Endothelial cell of umbilical vein (primary cell): ENCODE results near the gene CTIF. TPM values are rescaled to one million over a fixed set of nuclear protein-coding genes. Genes with fewer than 3 reads are reported as not detected.

Source experiments
- BruUV-seq: library from RNA; stranded (reverse); fragments of 400-500 nt; replicated peaks from 2 replicates; lab custom pipeline; 2021; lab: Mats Ljungman, UMichigan
- CTCF ChIA-PET: fragments of 300-600, 350-600 bp; sonication (Branson Sonifier 250); formaldehyde crosslinking; loops from one replicate; lab custom pipeline; 2021; ENCODE audit warnings: antibody characterized with exemption, inconsistent platforms; lab: Charles Lee
- POLR2A ChIA-PET: fragments of 300-600, 350-600 bp; sonication (Branson Sonifier 250); formaldehyde crosslinking; loops from one replicate; lab custom pipeline; 2021; ENCODE audit warnings: antibody characterized with exemption, inconsistent platforms; lab: Charles Lee
- DNase-seq: peaks from one replicate; pipeline ENCODE4 v3.0.0-alpha.2; 2011; ENCODE audit warnings: low read depth, low spot score
- FAIRE-seq: peaks from 2 replicates; lab custom pipeline; 2011; peaks lifted over from hg19 to GRCh38; lab: Jason Lieb, UNC
- H2AFZ ChIP-seq: 2 replicates; pipeline ENCODE4 v1.6.0; 2012; ENCODE audit warnings: low read depth, low read length, control low read depth, inconsistent platforms
- H3K27ac ChIP-seq: 2 replicates; pipeline ENCODE4 v1.5.1; 2011; ENCODE audit warnings: low read depth, mild to moderate bottlenecking, control low read depth, low read length, moderate library complexity; ENCODE audit not compliant: insufficient read depth
- H3K27me3 ChIP-seq, 2 experiments: 2 replicates each; pipeline versions ENCODE4 v1.6.0 to v1.6.1; 2011; ENCODE audit warnings: low read length in 2 of 2, mixed read lengths in 1 of 2; ENCODE audit not compliant: control insufficient read depth in 2 of 2, insufficient read depth in 2 of 2
- H3K36me3 ChIP-seq, 2 experiments: 2 replicates in 1 of 2; 3 replicates in 1 of 2; pipeline ENCODE4 v1.5.1; 2011; ENCODE audit warnings: low read length in 2 of 2, mild to moderate bottlenecking in 1 of 2, moderate library complexity in 1 of 2; ENCODE audit not compliant: control insufficient read depth in 2 of 2, insufficient read depth in 2 of 2; ENCODE audit errors: extremely low read depth in 1 of 2
- H3K4me1 ChIP-seq: 3 replicates; pipeline ENCODE4 v1.5.1; 2011; ENCODE audit warnings: mild to moderate bottlenecking, low read length; ENCODE audit not compliant: control insufficient read depth, insufficient read depth; ENCODE audit errors: extremely low read depth
- H3K4me2 ChIP-seq: 2 replicates; pipeline ENCODE4 v1.6.1; 2011; ENCODE audit warnings: low read length, control low read depth, mixed read lengths; ENCODE audit not compliant: insufficient read depth
- H3K4me3 ChIP-seq, 3 experiments: fragments of 200-600 bp in 1 of 3; sonication (generic), shearing (Covaris generic) in 1 of 3; replicated peaks in 1 of 3; 2 replicates each; pipeline ENCODE4 v1.5.1; 2011 to 2016; ENCODE audit warnings: control low read depth in 3 of 3, low read length in 3 of 3, mild to moderate bottlenecking in 2 of 3, inconsistent platforms in 1 of 3, low read depth in 1 of 3, moderate library complexity in 1 of 3; ENCODE audit not compliant: insufficient read depth in 1 of 3
- H3K79me2 ChIP-seq: 2 replicates; pipeline ENCODE4 v1.6.0; 2012; ENCODE audit warnings: low read length, inconsistent platforms; ENCODE audit not compliant: control insufficient read depth, insufficient read depth
- H3K9ac ChIP-seq: replicated peaks from 2 replicates; pipeline ENCODE3; 2011; ENCODE audit warnings: low read length, control low read depth; ENCODE audit not compliant: insufficient read depth; ENCODE audit errors: extremely low read depth
- H3K9me1 ChIP-seq: replicated peaks from 3 replicates; pipeline ENCODE4 v1.6.0; 2011; ENCODE audit warnings: mild to moderate bottlenecking, low read length; ENCODE audit not compliant: control insufficient read depth, insufficient read depth; ENCODE audit errors: extremely low read depth
- H3K9me3 ChIP-seq: replicated peaks from 2 replicates; pipeline ENCODE4 v1.5.1; 2012; ENCODE audit warnings: low read length, inconsistent platforms; ENCODE audit not compliant: control insufficient read depth, insufficient read depth
- H4K20me1 ChIP-seq: replicated peaks from 2 replicates; pipeline ENCODE3; 2011; ENCODE audit warnings: mild to moderate bottlenecking, low read length; ENCODE audit not compliant: control insufficient read depth, insufficient read depth; ENCODE audit errors: extremely low read depth
- EZH2 ChIP-seq: IDR thresholded peaks from 2 replicates; pipeline ENCODE4 v1.6.1; 2012; ENCODE audit warnings: borderline replicate concordance, low read depth, mild to moderate bottlenecking, moderate library complexity, low read length, inconsistent platforms; ENCODE audit not compliant: severe bottlenecking
- FOS ChIP-seq: IDR thresholded peaks from 2 replicates; pipeline ENCODE4 v1.6.1; 2011; ENCODE audit warnings: mild to moderate bottlenecking, low read length, moderate library complexity, borderline replicate concordance; ENCODE audit not compliant: insufficient read depth
- GATA2 ChIP-seq: IDR thresholded peaks from 2 replicates; pipeline ENCODE4 v1.7.0; 2011; ENCODE audit warnings: low read depth, mild to moderate bottlenecking, moderate library complexity, mixed read lengths, low read length; ENCODE audit not compliant: insufficient read length, insufficient read depth
- JUN ChIP-seq: IDR thresholded peaks from 2 replicates; pipeline ENCODE4 v1.6.1; 2011; ENCODE audit warnings: borderline replicate concordance, low read depth; ENCODE audit not compliant: insufficient read length, insufficient read depth
- MYC ChIP-seq: IDR thresholded peaks from one replicate; pipeline ENCODE4 v1.6.1; 2011; ENCODE audit warnings: mild to moderate bottlenecking, low read depth, low read length
- POLR2A ChIP-seq: IDR thresholded peaks from 2 replicates; pipeline ENCODE4 v1.6.1; 2012; ENCODE audit warnings: low read depth, mild to moderate bottlenecking, control low read depth, low read length
- POLR2AphosphoS5 ChIP-seq: IDR thresholded peaks from 2 replicates; pipeline ENCODE4 v1.6.1; 2012; ENCODE audit warnings: low read depth, mild to moderate bottlenecking, control low read depth, low read length, moderate library complexity; ENCODE audit not compliant: insufficient read depth
- dilution Hi-C: fragments of 300-500 bp; cut with MboI; formaldehyde crosslinking; loops from one replicate; pipeline ENCODE4 v1.15.0; 2019; ENCODE audit warnings: low sequenced_read_pairs; ENCODE audit not compliant: extremely low pct_ligation_motif_present
- intact Hi-C: fragments of 100-400 bp; cut with micrococcal nuclease; formaldehyde crosslinking; loops from one replicate; pipeline ENCODE4 v1.10.0; 2022
- polyA plus RNA-seq, 4 experiments: library from polyadenylated mRNA; depleted of rRNA in 3 of 4; stranded (reverse) in 3 of 4; unstranded in 1 of 4; fragments of >200 nt; gene quantifications; 2 replicates each; pipeline versions ENCODE4 v1.2.1 to v1.2.3, GENCODE V29; 2011 to 2012; ENCODE audit warnings: missing spikeins in 1 of 4
- total RNA-seq: library from RNA; stranded (reverse); gene quantifications from 2 replicates; pipeline ENCODE4 v1.2.3, GENCODE V29; 2021
- TF ChIP-seq, protein P1 (sequence below): IDR thresholded peaks from 2 replicates; pipeline ENCODE4 v1.6.1; 2011; ENCODE audit not compliant: insufficient read depth, insufficient read length
- TF ChIP-seq, protein P2 (sequence below), 2 donors: IDR thresholded peaks; 1 replicate in 1 of 2; 2 replicates in 1 of 2; pipeline ENCODE4 v1.5.1; 2011; ENCODE audit warnings: low read length in 2 of 2, mild to moderate bottlenecking in 2 of 2, moderate library complexity in 2 of 2, control low read depth in 1 of 2, inconsistent platforms in 1 of 2, low read depth in 1 of 2; ENCODE audit not compliant: insufficient read depth in 1 of 2; ENCODE audit errors: extremely low read depth in 1 of 2

Gene CTIF
- total and polyA plus RNA-seq, 2 donors (not counting 3 experiments of a cell fraction or from before 2014, with no cell fraction given): 20.9 to 57.7 TPM

GRCh38 chr18:48594471-48595094, 55.8 kb downstream of the CTIF start:
- Histone ChIP-seq H3K79me2 (no peaks in the 10 kb centered on the region), H3K9me3 (no peaks in the 10 kb centered on the region), H3K4me3 (no peak overlapping the region), H2AFZ (no peak overlapping the region), H3K9me1 (no peaks in the 10 kb centered on the region), H3K36me3 (no peaks in the 10 kb centered on the region), H3K27ac (no peak overlapping the region), H3K4me2 (no peak overlapping the region), H4K20me1 (no peaks in the 10 kb centered on the region), H3K27me3 (no peaks in the 10 kb centered on the region), H3K4me1 (no peaks in the 10 kb centered on the region), H3K9ac (no peak overlapping the region)
- BruUV-seq: no TSS peak
- no peak for TF ChIP-seq POLR2AphosphoS5
- TF ChIP-seq GATA2: no peak
- no peak for TF ChIP-seq POLR2A
- no peak for TF ChIP-seq FOS
- TF ChIP-seq, protein P1, sequence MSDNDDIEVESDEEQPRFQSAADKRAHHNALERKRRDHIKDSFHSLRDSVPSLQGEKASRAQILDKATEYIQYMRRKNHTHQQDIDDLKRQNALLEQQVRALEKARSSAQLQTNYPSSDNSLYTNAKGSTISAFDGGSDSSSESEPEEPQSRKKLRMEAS: no peak
- TF ChIP-seq EZH2: no peak
- TF ChIP-seq MYC: no peak
- no peak for TF ChIP-seq JUN
- TF ChIP-seq, protein P2, sequence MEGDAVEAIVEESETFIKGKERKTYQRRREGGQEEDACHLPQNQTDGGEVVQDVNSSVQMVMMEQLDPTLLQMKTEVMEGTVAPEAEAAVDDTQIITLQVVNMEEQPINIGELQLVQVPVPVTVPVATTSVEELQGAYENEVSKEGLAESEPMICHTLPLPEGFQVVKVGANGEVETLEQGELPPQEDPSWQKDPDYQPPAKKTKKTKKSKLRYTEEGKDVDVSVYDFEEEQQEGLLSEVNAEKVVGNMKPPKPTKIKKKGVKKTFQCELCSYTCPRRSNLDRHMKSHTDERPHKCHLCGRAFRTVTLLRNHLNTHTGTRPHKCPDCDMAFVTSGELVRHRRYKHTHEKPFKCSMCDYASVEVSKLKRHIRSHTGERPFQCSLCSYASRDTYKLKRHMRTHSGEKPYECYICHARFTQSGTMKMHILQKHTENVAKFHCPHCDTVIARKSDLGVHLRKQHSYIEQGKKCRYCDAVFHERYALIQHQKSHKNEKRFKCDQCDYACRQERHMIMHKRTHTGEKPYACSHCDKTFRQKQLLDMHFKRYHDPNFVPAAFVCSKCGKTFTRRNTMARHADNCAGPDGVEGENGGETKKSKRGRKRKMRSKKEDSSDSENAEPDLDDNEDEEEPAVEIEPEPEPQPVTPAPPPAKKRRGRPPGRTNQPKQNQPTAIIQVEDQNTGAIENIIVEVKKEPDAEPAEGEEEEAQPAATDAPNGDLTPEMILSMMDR (IDR thresholded peaks at IDR 0.05; ENCODE audit: extremely low read depth in 1 of 2, insufficient read depth in 1 of 2, low read depth in 1 of 2, low read length in 2 of 2): no peak
- no peak for DNase-seq
- intact Hi-C loops: no loop called here
- ChIA-PET CTCF (interaction anchor here (2.3 kb wide), 1 partner anchor 11 kb away, joined by 6 read pairs; no protein-coding TSS in a partner anchor), POLR2A (no interaction called here)
- FAIRE-seq: no peak
- dilution Hi-C loops: no loop called here
